ENCODE results near the gene TRIM13.

Gene TRIM13

GRCh38 chr13:50014386-50014785 is 17.5 kb downstream of the TRIM13 start:
- Histone ChIP-seq H3K36me3 (ENCODE audit: control insufficient read depth, insufficient read depth, low read length) (peaks cover 3% of the 10 kb centered on the region), H3K4me3 (replicated peaks; ENCODE audit: low read depth, low read length) (no peak overlapping the region), H3K27me3 (replicated peaks; ENCODE audit: control insufficient read depth, insufficient read depth, low read length) (no peaks in the 10 kb centered on the region)
- DNase-seq (ENCODE audit: extremely low read depth, insufficient read length) = no peak
- TF ChIP-seq CTCF (IDR thresholded peaks at IDR 0.05; ENCODE audit: insufficient read depth, low read length, poor library complexity, severe bottlenecking) = no peak

GRCh38 chr13:50015258-50015657 is 18.4 kb downstream of the TRIM13 start, which contains the start of gene KCNRG:
TSS of gene KCNRG (plus strand) at chr13:50015444. CDS start at chr13:50015494, 50 bp downstream.
- Histone ChIP-seq H3K27me3 (replicated peaks; ENCODE audit: control insufficient read depth, insufficient read depth, low read length) (no peaks in the 10 kb centered on the region), H3K36me3 (ENCODE audit: control insufficient read depth, insufficient read depth, low read length) (peaks cover 3% of the 10 kb centered on the region), H3K4me3 (replicated peaks; ENCODE audit: low read depth, low read length) (no peak within 1 kb of the TSS)
- no peak for TF ChIP-seq CTCF (IDR thresholded peaks at IDR 0.05; ENCODE audit: insufficient read depth, low read length, poor library complexity, severe bottlenecking)
- DNase-seq (ENCODE audit: extremely low read depth, insufficient read length) = no peak

- no peak for TF ChIP-seq CTCF (IDR thresholded peaks at IDR 0.05; ENCODE audit: insufficient read depth, low read length, poor library complexity, severe bottlenecking)
- DNase-seq (ENCODE audit: extremely low read depth, insufficient read length) = no peak
- Histone ChIP-seq H3K36me3 (ENCODE audit: control insufficient read depth, insufficient read depth, low read length) (peaks cover 6% of the 10 kb centered on the region), H3K4me3 (replicated peaks; ENCODE audit: low read depth, low read length) (no peak overlapping the region), H3K27me3 (replicated peaks; ENCODE audit: control insufficient read depth, insufficient read depth, low read length) (no peaks in the 10 kb centered on the region)
Measured at GRCh38 chr13:50015750-50016149, 18.9 kb downstream of the TRIM13 start.

GRCh38 chr13:50016444-50016843 is 19.6 kb downstream of the TRIM13 start:
- Histone ChIP-seq H3K4me3 (replicated peaks; ENCODE audit: low read depth, low read length) (no peak overlapping the region), H3K27me3 (replicated peaks; ENCODE audit: control insufficient read depth, insufficient read depth, low read length) (no peaks in the 10 kb centered on the region), H3K36me3 (ENCODE audit: control insufficient read depth, insufficient read depth, low read length) (peaks cover 6% of the 10 kb centered on the region)
- no peak for DNase-seq (ENCODE audit: extremely low read depth, insufficient read length)
- no peak for TF ChIP-seq CTCF (IDR thresholded peaks at IDR 0.05; ENCODE audit: insufficient read depth, low read length, poor library complexity, severe bottlenecking)

- DNase-seq (ENCODE audit: extremely low read depth, insufficient read length) = no peak
- no peak for TF ChIP-seq CTCF (IDR thresholded peaks at IDR 0.05; ENCODE audit: insufficient read depth, low read length, poor library complexity, severe bottlenecking)
- no peak overlapping the region for H3K4me3 ChIP-seq (replicated peaks; ENCODE audit: low read depth, low read length)
- no peaks in the 10 kb centered on the region for H3K27me3 ChIP-seq (replicated peaks; ENCODE audit: control insufficient read depth, insufficient read depth, low read length)
- peaks cover 3% of the 10 kb centered on the region for H3K36me3 ChIP-seq (ENCODE audit: control insufficient read depth, insufficient read depth, low read length)
Measured at GRCh38 chr13:50017819-50018218, 21.0 kb downstream of the TRIM13 start.

GRCh38 chr13:50025436-50025835 is 28.6 kb downstream of the TRIM13 start:
- DNase-seq (ENCODE audit: extremely low read depth, insufficient read length) = no peak
- no peak for TF ChIP-seq CTCF (IDR thresholded peaks at IDR 0.05; ENCODE audit: insufficient read depth, low read length, poor library complexity, severe bottlenecking)
- H3K36me3 ChIP-seq (ENCODE audit: control insufficient read depth, insufficient read depth, low read length) = peaks cover 2% of the 10 kb centered on the region

More at GRCh38 chr13:50025436-50025835, 28.6 kb downstream of the TRIM13 start:
- H3K4me3 ChIP-seq (replicated peaks; ENCODE audit: low read depth, low read length) = no peak overlapping the region
- no peaks in the 10 kb centered on the region for H3K27me3 ChIP-seq (replicated peaks; ENCODE audit: control insufficient read depth, insufficient read depth, low read length)
